Stimulated activated CD4-positive, alpha-beta T cell treated with anti-CD3 and anti-CD28 coated beads, Interleukin-15, amount 100 ng/mL, for 48 hours (primary cell): ENCODE measurements around the gene LPAR6.

Source experiments
- DNase-seq, 2 donors: peaks; one replicate each; pipeline ENCODE4 v3.0.0-alpha.2; 2020; ENCODE audit warnings: low read depth in 2 of 2

LPAR6 gene

DNA sequence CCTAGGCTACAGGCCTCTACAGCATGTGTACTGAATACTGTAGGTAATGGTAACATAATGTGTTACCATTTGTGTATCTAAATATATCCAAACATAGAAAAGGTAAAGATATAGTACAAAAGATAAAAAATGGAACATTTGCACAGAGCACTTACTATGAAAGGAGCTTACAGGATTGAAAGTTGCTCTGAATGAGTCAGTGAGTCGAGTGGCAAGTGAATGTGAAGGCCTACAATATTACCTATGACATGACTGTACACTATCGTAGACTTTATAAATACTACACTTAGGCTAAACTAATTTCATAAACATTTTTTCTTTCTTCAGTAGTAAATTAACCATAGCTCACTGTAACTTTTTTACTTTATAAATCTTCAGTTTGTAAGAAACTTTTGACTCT lies 35.1 kb downstream of the LPAR6 start:
- no peak for DNase-seq

DNA sequence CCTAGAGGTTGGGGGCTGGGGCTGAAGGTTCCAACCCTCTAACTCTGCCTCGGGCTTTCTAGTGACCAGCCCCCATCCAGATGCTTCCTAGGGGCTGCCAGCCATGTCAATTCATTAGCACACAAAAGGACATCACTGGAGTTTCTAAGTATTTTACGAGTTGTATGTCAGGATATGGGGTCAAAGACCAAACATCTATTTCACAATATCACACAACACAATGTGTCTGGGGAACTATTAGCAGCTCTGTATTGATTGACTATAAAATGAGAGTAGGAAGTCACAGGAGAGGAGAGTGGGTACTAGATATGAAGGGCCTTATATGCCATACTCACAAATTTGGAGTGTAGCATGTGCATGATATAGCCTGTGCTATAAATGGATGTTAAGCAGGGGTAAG lies 42.1 kb downstream of the LPAR6 start:
- DNase-seq: no peak

DNA sequence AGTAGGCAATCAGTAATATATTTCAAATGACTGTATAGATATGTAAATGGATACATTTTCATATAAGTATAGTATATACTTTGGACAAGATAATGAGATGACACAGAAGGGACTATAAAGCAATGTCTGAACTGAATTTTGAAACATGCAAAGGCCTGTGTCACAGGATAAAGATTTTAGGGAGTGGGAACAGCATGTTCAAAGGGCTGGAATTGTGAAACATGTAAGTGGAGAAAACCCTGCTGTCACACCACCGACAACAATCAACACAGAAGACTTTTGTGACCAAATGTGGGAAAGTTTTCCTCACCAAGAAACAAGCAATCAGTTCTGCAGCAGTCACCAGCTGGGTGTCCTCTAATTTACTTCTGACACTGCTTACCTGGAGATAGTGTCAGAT lies 42.9 kb downstream of the LPAR6 start:
- DNase-seq: no peak
